HG02970 (cell line): ENCODE data around the gene PTPRO.

Experiments used
- ATAC-seq: cut with Tn5 transposase; IDR thresholded peaks from one replicate; pipeline ENCODE4 v1.9.1; 2021; ENCODE audit warnings: mild to moderate bottlenecking, moderate library complexity, moderate number of reproducible peaks; ENCODE audit not compliant: unreplicated experiment, low FRiP score

The PTPRO gene

GRCh38 chr12:15546102-15546701 is 223.9 kb downstream of the PTPRO start:
- ATAC-seq = peak; percentile 82

- no peak for ATAC-seq
These were observed 224.8 kb downstream of the PTPRO start for GRCh38 chr12:15547063-15547462.

- ATAC-seq = no peak
These were observed 225.4 kb downstream of the PTPRO start for GRCh38 chr12:15547691-15548090.

GRCh38 chr12:15550793-15551192 is 228.5 kb downstream of the PTPRO start:
- no peak for ATAC-seq

- no peak for ATAC-seq
These were observed 233.1 kb downstream of the PTPRO start for GRCh38 chr12:15555446-15555845.

GRCh38 chr12:15556411-15557102 is 234.2 kb downstream of the PTPRO start:
- ATAC-seq = no peak

GRCh38 chr12:15558915-15559528 is 236.7 kb downstream of the PTPRO start:
- no peak for ATAC-seq

GRCh38 chr12:15561396-15561795 is 239.1 kb downstream of the PTPRO start:
- ATAC-seq = no peak

- no peak for ATAC-seq
These were observed 240.0 kb downstream of the PTPRO start for GRCh38 chr12:15562263-15562662.

- ATAC-seq = no peak
These were observed 241.4 kb downstream of the PTPRO start for GRCh38 chr12:15563663-15564062.

GRCh38 chr12:15574353-15574752 is 252.0 kb downstream of the PTPRO start:
- ATAC-seq = no peak

GRCh38 chr12:15575671-15576541 is 253.6 kb downstream of the PTPRO start:
- no peak for ATAC-seq

- ATAC-seq = no peak
These were observed 258.1 kb downstream of the PTPRO start for GRCh38 chr12:15580431-15580830.

- no peak for ATAC-seq
These were observed 258.7 kb downstream of the PTPRO start for GRCh38 chr12:15581006-15581405.

GRCh38 chr12:15583804-15584203 is 261.5 kb downstream of the PTPRO start:
- ATAC-seq = no peak

GRCh38 chr12:15584366-15585041 is 262.2 kb downstream of the PTPRO start:
- ATAC-seq = no peak

- no peak for ATAC-seq
These were observed 267.2 kb downstream of the PTPRO start for GRCh38 chr12:15589328-15590032.

- peak; percentile 90 for ATAC-seq
These were observed 268.0 kb downstream of the PTPRO start for GRCh38 chr12:15590180-15590826.

GRCh38 chr12:15591811-15592210 is 269.5 kb downstream of the PTPRO start:
- ATAC-seq = no peak
